Measurements from ENCODE around the gene PKD1L1.
"Not testable (repeated sequence)": the region's sequence is repeated elsewhere in the genome, so short reads cannot be mapped to it uniquely, and the experiment has no call there.

Gene PKD1L1

DNA sequence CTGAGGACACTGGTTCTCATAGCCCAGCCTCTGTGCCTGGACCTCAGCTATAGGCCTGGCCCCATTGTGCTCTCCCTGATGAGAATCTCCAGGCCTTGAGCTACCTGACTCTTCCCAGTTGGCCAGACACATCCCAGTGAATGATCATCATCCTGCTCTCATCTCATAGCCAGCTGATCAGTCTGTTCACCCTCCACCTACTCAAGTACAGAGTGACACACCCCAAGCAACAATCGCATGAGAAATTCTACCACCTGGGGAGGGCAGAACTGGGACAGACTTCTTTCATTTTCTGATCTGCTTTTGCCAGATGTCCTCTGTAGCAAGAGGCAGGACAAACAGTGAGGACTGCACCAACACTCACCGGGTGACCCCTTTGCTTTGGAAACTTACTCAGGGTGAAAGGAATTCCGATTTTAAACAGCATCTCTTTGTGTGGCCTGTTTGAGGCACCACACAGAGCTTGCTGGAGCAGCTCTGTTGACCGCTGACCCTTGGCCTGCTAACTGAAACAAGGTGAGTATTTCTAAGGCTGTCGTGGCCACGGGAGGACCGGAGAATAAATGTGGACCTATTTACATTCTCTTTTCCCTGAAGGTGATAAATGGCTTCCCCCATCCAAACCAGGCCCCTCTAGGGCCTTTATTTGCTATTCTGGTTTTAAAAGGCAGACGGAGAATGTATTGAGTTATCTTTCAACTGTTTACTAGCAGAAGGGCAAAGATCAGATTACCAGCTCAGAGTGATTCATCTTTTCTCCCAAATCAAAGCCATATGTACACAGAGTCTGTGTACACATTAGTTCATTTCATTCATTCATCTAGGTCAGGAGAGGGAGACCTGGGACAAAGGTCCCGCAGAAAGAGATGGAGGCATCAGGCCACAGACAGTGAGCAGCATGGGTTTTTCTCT is 184.9 kb downstream of the PKD1L1 start:
- DNase-seq (ENCODE audit: low read depth) = peak; percentile 94

DNA sequence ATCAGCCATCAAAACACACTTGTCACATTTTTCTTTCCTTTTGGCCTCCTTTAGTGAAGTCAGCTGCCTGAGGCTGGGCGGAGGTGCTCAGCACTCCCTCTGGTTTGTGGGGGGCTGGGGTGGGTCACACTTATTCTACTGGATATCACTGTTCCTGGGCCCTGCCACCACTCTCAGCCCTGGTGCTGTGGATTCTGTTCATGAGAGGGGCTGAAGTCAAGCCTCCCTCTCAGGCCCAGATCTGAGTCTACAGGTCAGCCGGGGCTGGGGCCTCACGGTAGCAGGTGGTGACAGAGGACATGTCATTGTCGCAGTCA is 185.6 kb downstream of the PKD1L1 start:
- no peak for DNase-seq (ENCODE audit: low read depth)

DNA sequence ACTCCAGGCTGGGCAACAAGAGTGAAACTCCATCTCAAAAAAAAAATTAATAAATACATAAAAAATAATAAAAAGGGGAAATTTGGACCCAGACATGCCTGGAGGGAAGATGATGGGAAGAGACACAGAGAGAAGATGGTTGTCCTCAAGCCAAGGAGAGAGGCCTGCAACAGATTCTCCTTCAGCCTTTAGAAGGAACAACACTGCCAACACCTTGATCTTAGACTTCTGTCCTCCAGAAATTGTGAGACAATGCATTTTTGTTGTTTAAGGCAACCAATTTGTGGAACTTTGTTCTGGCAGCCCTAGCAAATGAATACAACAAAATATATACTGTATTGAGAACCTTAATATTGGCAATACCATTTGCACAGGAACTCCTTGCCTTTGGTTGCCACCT is 186.1 kb downstream of the PKD1L1 start:
- no peak for DNase-seq (ENCODE audit: low read depth)

DNA sequence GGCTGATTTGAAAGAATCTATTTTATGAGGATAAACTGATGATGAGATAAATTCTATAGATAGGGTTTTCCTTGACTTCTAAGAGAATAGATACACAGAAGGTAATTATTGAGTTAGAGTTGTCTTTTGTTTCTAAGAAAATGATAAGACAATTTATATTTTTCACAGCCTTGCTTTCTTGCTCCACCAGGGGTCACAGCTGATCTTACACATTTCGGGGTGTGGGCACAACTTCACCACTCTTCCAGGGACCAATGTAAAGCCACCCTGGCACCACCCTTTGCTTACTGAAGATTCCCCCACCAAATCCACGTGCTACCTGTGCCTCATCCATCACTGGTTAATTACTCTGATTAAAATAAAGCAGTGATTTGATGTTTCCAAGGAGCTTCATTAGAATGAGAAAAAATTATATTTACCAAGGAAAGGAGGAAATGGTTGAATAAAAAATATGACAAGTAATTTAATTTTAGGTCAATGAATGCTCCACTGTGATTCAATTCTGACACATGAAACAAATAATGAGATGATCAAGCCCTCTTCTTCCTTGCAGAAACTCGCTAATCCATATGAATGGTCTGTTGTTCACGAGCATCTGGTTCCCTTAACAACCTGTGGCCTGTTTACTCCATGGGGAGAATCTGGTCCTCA is 189.1 kb downstream of the PKD1L1 start:
- DNase-seq (ENCODE audit: low read depth) = no peak

DNA sequence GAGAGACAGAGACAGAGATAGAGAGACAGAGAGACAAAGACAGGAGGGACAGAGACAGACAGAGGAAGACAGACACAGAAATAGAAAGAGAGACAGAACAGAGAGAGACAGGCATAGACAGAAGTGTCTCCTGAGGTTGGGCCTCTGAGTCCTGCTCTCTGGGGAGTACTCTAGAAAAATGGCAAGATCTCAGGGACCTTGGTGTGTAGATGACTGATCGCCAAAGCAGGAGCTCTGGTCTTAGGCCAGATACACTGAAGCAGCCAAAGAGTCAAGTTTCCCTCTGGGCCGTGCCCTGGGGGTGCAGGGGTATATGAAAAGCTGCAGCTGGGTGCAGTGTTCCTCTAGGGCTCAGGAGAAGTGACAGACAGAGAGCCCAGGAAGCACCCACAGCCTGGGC is 189.7 kb downstream of the PKD1L1 start:
- DNase-seq (ENCODE audit: low read depth) = no peak

DNA sequence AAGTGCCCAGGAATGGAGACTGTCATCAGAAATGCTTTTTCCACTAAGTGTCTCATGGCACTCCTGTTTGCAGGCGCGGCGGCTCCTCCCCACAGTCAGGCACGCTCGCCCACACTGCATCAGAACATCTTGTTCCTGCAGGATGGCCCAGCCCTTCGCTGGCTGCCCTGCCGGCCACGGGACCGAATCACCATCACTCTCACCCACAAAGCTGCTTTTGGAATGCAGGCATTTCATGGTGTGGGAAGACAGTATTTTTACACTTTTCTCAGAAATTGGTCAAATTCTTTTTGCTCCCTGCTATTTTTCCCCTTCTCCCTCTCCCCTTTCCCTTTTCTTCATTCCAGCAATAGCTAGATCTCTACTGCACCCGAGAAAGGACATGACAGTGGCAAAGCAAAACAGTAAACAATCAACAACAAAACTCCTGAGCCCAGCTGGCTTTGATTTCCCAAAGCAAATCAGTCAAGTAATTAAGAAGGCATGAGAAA is 190.3 kb downstream of the PKD1L1 start:
- peak; percentile 2 for DNase-seq (ENCODE audit: low read depth)

DNA sequence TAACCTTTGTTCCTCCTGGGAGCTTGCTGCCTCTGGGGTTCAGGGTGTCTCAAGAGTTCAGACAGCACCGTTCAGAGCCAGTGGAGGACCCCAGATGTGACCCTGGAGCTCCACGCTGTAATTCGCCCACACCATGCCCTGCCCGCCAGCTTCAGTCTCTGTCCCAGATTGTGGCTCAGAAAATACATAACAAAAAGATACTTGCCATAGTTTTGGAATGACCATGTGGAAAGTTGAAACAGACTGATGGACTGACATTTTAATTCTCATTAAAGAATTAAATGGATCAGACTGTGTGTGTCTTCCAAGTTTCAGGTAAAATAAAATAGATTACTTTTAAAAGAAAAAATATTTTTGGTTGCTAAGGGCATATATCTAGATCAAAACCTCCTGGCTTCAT is 191.6 kb downstream of the PKD1L1 start:
- no peak for DNase-seq (ENCODE audit: low read depth)

DNA sequence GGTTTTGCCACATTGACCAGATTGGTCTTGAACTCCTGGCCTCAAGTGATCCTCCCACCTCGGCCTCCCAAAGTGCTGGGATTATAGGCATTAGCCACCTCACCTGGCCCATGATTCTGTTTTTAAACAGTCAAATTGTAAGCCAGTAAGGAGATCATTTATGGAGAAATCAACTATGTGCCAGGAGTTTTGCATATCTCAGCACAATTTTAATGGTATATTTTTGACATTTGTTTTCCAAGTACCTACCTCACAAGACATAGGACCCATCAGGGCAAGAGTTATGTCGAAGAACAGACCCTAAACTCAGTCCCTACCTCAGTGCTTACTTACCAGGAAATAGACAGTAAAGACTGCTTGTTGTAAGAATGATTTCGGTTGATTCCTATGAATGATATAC is 193.0 kb downstream of the PKD1L1 start:
- no peak for DNase-seq (ENCODE audit: low read depth)

DNA sequence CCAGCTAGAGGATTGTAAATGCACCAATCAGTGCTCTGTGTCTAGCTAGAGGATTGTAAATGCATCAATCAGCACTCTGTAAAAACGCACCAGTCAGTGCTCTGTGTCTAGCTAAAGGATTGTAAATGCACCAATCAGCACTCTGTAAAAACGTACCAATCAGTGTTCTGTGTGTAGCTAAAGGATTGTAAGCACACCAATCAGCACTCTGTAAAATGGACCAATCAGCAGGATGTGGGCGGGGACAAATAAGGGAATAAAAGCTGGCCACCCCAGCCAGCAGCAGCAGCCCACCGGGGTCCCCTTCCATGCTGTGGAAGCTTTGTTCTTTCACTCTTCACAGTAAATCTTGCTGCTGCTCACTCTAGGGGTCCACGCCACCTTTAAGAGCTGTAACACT is 196.5 kb downstream of the PKD1L1 start:
- not testable (repeated sequence) for DNase-seq (ENCODE audit: low read depth)

DNA sequence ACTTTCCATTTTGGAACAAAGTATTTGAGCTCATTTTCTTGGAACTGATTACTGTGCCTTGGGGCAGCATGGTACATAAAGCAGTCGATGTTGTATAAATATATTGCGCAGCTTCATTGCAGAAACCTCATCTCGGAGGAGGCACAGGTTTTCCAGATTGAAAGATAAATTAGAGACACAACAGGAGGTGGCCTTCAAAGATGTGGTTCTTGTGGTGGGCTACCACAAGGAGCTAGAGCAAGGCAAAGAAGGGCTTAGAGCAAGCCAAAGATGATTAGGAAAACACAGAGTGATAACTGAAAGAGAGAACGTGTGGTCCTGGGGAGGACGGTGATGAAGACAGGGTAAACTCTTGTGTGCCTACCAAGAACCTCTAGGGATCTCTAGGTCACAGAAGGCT is 197.2 kb downstream of the PKD1L1 start:
- DNase-seq (ENCODE audit: low read depth) = no peak

DNA sequence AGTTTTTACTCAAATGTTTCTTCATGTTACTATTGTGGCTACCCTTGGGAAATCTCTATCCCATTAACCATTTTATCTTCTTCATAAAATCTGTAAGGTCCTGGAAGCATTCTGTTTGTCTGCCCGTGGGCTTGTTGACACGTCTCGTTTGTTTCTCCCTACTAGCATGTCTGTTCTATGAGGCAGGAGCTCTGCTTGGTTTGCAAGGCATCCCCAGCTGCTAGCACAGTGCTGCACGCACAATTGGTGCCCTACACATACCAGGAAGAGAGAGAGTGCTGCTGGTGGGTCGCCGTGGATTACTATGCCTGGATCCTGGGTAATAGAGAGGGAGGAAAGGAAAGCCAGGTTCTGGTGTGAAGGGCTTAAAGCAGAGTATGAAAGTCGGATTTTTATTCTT is 200.2 kb downstream of the PKD1L1 start:
- no peak for DNase-seq (ENCODE audit: low read depth)

DNA sequence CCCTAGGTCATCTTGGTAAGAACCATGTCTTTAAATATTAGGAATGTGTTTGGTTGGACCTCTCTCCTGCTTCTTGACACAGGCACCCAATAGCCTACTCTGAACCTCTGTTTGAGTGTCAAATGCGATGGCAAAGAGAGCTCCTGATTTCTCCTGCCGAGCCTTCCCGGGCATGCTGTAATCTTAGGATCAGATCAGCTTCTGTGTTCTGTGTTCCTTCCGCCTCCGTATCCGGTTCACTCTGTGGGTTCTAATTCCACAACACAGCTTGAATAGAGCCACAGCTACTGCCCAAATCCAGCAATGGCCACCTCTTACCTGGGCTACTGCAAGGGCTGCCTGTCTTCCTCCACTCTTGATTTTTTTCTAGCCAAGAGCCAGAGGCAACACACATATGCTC is 201.1 kb downstream of the PKD1L1 start:
- DNase-seq (ENCODE audit: low read depth) = no peak

DNA sequence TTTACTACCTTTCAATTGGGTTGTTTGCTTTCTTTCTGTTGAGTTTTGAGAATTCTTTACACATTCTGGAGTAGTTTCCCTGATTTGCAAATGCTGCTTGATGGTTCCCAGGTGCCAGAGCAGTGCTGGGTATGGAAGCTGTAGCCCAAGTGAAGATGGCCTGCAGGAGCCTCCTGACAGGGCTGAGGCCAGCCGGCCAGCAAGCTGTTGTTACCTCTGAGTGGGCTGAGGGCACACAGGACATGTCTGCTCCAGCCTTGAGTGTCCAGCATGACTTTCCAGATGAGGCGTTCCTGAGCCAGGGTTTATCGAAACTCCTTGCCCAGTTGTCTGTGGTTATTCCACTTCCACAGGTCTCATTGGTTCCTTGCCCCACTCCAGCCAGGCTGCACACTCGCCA is 201.8 kb downstream of the PKD1L1 start:
- no peak for DNase-seq (ENCODE audit: low read depth)

DNA sequence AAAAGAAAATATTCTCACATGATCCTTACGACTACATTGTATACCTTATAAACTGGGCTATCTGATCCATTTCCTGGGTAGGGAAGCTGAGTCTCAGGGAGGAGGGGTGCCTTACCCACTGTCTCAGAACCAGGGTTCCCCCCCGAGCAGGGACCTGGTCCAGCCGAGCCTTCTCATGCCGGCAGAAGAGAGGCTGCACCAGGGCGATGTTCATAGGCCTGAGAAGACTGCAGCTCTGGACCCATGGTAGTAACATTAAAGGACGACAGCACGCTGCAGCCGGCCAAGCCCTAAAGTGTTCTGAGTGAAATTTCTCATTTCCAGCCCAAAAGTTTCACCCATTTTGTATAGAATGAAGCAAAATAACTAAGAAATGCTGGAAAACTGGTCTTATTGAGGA is 203.4 kb downstream of the PKD1L1 start:
- DNase-seq (ENCODE audit: low read depth) = no peak

DNA sequence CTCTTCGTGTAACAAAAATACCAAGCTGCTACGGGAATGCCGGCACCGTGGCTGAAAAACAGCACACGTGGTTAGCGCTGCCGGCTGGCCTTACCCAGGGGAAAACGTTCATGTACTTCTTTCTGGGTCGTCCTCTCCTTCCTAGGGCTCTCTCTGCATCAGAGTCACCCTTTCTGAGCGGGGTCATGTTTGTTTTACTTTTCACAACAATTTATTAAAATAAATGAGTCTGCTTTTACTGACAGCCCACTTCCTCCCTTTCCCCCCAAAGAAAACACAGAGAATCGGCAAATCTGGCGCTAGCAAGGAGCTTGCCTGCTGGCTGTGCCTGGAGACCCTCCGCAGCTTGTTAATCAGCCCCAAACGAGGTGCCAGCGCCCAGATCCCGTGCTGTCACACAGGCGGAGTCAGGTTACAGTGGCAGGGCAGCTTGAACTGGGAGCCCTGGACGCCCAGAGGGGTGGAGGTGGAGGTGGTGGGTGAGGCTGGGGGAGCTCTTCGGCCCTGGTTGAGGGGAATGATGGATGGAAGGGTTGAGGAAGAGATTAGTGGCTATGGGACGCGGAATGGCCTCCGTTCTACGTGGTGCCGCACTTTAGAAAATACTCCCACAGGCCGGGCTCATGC is 204.2 kb downstream of the PKD1L1 start:
- no peak for DNase-seq (ENCODE audit: low read depth)

DNA sequence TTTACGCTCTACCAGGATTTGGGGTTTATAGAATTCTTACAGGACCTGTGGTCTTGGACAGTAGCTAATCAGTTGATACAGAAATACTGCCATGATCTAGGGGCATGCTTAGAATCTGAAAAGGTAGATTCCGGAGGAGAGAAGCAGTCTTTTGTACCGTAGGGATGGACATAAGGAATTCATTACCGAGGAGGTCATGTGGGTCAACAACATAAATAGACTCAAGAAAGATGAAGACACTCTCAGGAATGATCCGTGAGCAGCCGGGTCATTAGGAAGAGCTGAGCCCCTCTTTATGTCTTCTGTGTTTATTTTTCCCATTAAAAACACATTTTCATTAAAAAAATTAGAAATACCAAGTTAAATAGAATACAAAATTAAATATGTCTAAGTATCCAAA is 206.3 kb downstream of the PKD1L1 start:
- no peak for DNase-seq (ENCODE audit: low read depth)

DNA sequence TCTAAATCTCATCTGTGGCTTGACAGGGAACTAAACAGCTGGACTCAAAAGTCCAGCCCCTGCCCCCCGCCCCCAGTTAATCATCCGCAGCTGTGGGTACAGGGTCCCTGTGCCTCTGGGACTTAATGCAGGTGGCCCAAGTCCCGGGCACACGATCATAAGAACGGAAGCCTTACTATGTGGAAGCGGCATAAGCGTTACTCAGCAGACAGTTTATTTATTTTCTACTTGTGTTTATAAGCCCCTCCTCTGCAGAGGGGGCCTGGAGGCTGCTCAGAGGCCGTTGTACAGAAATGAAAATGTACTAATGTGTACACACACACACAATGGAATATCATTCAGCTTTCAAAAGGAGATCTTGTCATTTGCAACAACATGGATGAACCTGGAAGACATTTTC is 208.4 kb downstream of the PKD1L1 start:
- DNase-seq (ENCODE audit: low read depth) = no peak

DNA sequence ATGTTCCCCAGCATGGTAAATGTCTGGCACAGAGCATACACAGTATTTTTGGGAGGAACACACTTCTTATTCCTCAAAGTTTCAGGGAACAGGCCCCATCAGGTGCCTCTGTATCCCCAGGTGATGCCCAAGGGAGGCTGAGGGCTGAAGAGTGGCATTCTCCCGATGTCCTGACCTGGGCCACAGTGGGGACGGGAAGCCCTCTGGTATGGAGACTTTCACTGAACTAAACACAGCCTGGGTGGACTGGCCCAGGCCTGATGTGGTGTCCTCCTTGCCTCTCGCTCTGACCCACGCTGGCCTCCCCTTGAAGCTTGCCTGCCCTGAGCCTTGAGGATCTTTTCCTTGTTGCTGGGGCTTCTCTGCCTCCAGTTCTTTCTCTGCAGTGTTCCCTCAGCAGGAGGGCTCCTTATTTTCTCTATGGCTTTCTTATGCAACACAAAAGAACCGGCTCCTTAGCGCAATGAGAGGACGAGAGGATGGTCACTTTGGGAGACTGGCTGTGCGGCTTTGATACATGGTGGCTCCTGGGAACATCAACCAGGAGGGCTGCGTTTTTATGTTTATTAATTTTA is 208.9 kb downstream of the PKD1L1 start:
- no peak for DNase-seq (ENCODE audit: low read depth)

DNA sequence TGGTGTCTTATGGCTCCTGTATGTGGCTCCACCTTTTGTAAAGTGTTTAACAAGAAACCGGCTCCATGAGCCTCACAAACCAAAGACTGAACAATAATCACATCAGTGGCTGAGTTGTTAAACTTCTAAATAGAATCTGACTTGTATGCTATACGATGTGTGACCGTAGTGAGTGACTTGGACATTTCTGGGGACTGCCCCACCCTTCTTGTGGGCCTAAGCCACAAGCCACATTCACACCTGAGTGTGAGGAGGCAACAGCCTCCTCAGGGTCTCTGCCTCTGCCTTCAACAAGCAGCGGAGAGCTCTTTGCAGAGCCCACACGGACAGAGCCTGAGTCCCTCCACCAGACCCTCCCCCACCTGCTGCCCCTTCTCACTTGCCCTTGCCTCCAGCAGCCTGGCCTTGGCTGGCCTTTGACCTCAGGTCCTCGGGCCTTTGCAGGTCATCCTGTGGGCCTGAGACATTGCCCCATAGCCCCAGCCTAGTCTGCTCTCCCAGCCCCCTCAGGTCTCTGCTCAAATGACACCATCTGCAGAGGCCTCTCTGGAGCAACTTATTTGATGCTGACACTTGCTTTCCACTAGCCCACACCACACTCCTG is 209.6 kb downstream of the PKD1L1 start:
- no peak for DNase-seq (ENCODE audit: low read depth)

DNA sequence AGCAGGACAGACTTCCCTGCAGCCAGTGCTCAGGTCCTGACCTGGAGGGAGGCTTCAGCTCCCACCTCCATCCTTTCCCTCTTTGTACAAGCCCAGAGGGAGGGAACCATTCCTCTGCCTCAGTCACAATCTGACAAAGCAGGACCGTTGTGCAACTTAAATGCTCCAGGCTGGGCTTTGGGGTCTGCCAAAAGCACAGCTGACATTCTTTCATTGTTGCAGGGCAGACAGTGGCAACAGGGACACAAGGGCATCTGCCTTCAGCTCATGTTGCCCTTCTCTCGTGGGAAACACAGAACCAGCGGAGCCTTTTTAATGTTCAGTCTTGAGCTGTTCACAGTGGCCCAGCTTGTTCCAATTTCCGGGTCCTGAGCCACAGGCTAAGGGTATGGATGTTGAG is 210.7 kb downstream of the PKD1L1 start:
- DNase-seq (ENCODE audit: low read depth) = no peak

DNA sequence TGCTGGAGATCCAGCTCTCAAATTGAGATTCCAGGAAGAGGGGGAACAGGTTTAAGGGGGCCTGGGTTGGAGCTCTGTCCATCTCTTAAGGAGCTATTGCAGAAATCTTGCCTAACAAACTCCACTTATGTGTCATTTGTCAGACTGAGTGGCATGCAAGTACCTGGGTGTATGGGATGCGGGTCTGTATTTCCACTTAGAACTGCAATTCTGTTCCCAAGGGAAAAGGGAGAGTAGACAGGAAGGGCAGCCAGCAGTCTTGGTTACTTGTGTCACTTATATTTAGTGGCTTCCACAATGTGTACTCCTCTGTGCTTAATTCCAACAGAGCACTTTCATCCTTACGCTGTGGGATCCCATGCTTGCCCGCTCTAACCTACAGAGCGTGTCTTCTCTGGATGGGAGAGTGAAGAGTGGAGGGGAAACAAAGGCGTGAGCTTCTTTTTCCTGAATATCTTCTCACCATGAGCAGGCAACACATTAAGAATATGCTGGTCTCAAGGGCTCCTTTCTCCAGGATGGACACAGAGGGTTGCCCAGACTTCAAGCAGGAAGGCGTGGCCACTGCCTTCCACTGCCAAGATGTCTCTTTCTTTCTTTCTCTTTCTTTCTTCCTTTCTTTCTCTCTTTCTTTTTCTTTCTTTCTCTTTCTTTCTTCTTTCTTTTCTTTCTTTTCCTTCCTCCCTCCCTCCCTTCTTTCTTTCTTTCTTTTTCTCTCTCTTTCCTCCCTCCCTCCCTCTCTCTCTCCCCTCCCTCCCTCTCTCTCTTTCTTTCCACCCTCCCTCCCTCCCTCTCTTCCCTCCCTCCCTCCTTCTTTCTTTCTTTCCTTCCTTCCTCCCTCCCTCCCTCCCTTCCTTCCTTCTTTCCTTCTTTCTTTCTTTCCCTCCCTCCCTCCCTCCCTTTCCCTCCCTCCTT is 212.6 kb downstream of the PKD1L1 start:
- DNase-seq (ENCODE audit: low read depth) = no peak

All from HS-5 (cell line).